Mesenteric fat pad (tissue), 1 donor: ENCODE results near the gene VPS41. TPM values are rescaled to one million over a fixed set of nuclear protein-coding genes. Genes with fewer than 3 reads are reported as not detected.
"Not testable (repeated sequence)": the region's sequence is repeated elsewhere in the genome, so short reads cannot be mapped to it uniquely, and the experiment has no call there.

Source experiments
- DNase-seq: peaks from one replicate; pipeline ENCODE4 v3.0.0-alpha.2; 2020; ENCODE audit warnings: low spot score
- long read RNA-seq: library from polyadenylated mRNA; unstranded; transcript quantifications from one replicate; pipeline ENCODE4 v2.0.0, GENCODE V29; 2020
- total RNA-seq: library from RNA; stranded (reverse); fragmentation: NEBNext Ultra II Directional; extraction: Animal tissue kit (Norgen Biotek cat#: 25700); gene quantifications from one replicate; pipeline ENCODE4 v1.2.1, GENCODE V29; 2021
- donor health status: DM: yes; HTN: yes; CAD: no.

The VPS41 gene
- 63.3 TPM for total RNA-seq
- long read RNA-seq, full-length matches to known transcripts: 19 of 50 reads
- long read RNA-seq, partial matches to known transcripts: 25 of 50 reads
- long read RNA-seq, other reads (novel, unspliced or antisense): 6 of 50 reads

- no peak for DNase-seq
Observed at GRCh38 chr7:38908759-38909335, at the start of gene VPS41. Gene VPS41 (minus strand): TSS chr7:38909191. CDS start chr7:38909174, 17 bp downstream.

GRCh38 chr7:38955892-38956291 lies 46.9 kb upstream of the VPS41 start:
- no peak for DNase-seq

- no peak for DNase-seq
Observed at GRCh38 chr7:38953971-38954370, 45.0 kb upstream of the VPS41 start.

- no peak for DNase-seq
Observed at GRCh38 chr7:38953227-38953626, 44.2 kb upstream of the VPS41 start.

GRCh38 chr7:38951213-38951612 lies 42.2 kb upstream of the VPS41 start:
- DNase-seq: no peak

- DNase-seq: no peak
Observed at GRCh38 chr7:38950309-38950708, 41.3 kb upstream of the VPS41 start.

GRCh38 chr7:38947541-38947940 lies 38.5 kb upstream of the VPS41 start:
- not testable (repeated sequence) for DNase-seq

- DNase-seq: no peak
Observed at GRCh38 chr7:38942431-38943051, 33.5 kb upstream of the VPS41 start.

GRCh38 chr7:38940774-38941173 lies 31.8 kb upstream of the VPS41 start:
- DNase-seq: no peak

GRCh38 chr7:38938589-38938988 lies 29.6 kb upstream of the VPS41 start:
- no peak for DNase-seq

GRCh38 chr7:38938001-38938485 lies 29.1 kb upstream of the VPS41 start:
- DNase-seq: no peak

- DNase-seq: no peak
Observed at GRCh38 chr7:38936641-38937040, 27.6 kb upstream of the VPS41 start.

- no peak for DNase-seq
Observed at GRCh38 chr7:38934536-38934935, 25.5 kb upstream of the VPS41 start.

GRCh38 chr7:38934051-38934450 lies 25.1 kb upstream of the VPS41 start:
- DNase-seq: no peak

- no peak for DNase-seq
Observed at GRCh38 chr7:38932509-38933168, 23.6 kb upstream of the VPS41 start.

GRCh38 chr7:38929460-38930171 lies 20.6 kb upstream of the VPS41 start:
- no peak for DNase-seq

GRCh38 chr7:38928506-38928905 lies 19.5 kb upstream of the VPS41 start:
- DNase-seq: no peak

- no peak for DNase-seq
Observed at GRCh38 chr7:38927751-38928150, 18.8 kb upstream of the VPS41 start.

- no peak for DNase-seq
Observed at GRCh38 chr7:38920731-38921130, 11.7 kb upstream of the VPS41 start.

- DNase-seq: no peak
Observed at GRCh38 chr7:38916396-38916795, 7.4 kb upstream of the VPS41 start.

- no peak for DNase-seq
Observed at GRCh38 chr7:38909870-38910269, 879 bp upstream of the VPS41 start.

- no peak for DNase-seq
Observed at GRCh38 chr7:38907766-38908165, 1.2 kb downstream of the VPS41 start.
